Stimulated activated CD4-positive, alpha-beta T cell treated with anti-CD3 and anti-CD28 coated beads, TNF-alpha, amount 100 ng/mL, for 1 hour (primary cell): ENCODE measurements around the gene FBXO5.
"Not testable (repeated sequence)": the region's sequence is repeated elsewhere in the genome, so short reads cannot be mapped to it uniquely, and the experiment has no call there.

Experiments used
- DNase-seq, 3 donors: peaks; one replicate each; pipeline ENCODE4 v3.0.0-alpha.2; 2020; ENCODE audit warnings: low read depth in 3 of 3, low spot score in 1 of 3

The FBXO5 gene

GRCh38 chr6:152982904-152983636 is at the start of gene FBXO5:
FBXO5 (minus strand) TSS chr6:152983041; CDS start chr6:152982959, 82 bp downstream.
- peak; percentile 90 to 95 (median 94) for DNase-seq

GRCh38 chr6:153032255-153032882 is 49.5 kb upstream of the FBXO5 start:
- DNase-seq = no peak

- DNase-seq = no peak
Measured at GRCh38 chr6:153031335-153031955, 48.6 kb upstream of the FBXO5 start.

- no peak for DNase-seq
Measured at GRCh38 chr6:153028963-153029362, 46.1 kb upstream of the FBXO5 start.

GRCh38 chr6:153028286-153028685 is 45.4 kb upstream of the FBXO5 start:
- no peak for DNase-seq

- no peak for DNase-seq
Measured at GRCh38 chr6:153027480-153027879, 44.6 kb upstream of the FBXO5 start.

GRCh38 chr6:153024709-153025017 is 41.8 kb upstream of the FBXO5 start:
- no peak for DNase-seq

- peak in 2 of 3 donors; percentile 4 to 10 for DNase-seq
Measured at GRCh38 chr6:153023977-153024708, 41.3 kb upstream of the FBXO5 start.

- no peak for DNase-seq
Measured at GRCh38 chr6:153018355-153018754, 35.5 kb upstream of the FBXO5 start.

GRCh38 chr6:153016846-153017245 is 34.0 kb upstream of the FBXO5 start:
- no peak for DNase-seq

GRCh38 chr6:153015094-153015640 is 32.3 kb upstream of the FBXO5 start:
- DNase-seq = no peak

GRCh38 chr6:153013438-153013837 is 30.6 kb upstream of the FBXO5 start:
- DNase-seq = no peak

- no peak for DNase-seq
Measured at GRCh38 chr6:153012856-153013255, 30.0 kb upstream of the FBXO5 start.

- DNase-seq = no peak
Measured at GRCh38 chr6:153003366-153003690, 20.5 kb upstream of the FBXO5 start.

- peak; percentile 56 to 73 (median 58) for DNase-seq
Measured at GRCh38 chr6:153002613-153003365, 19.9 kb upstream of the FBXO5 start, which contains the start of gene MTRF1L. MTRF1L (minus strand) TSS chr6:153002709; CDS start chr6:153002685, 24 bp downstream.

- no peak for DNase-seq
Measured at GRCh38 chr6:153001767-153002612, 19.1 kb upstream of the FBXO5 start.

GRCh38 chr6:153000790-153001189 is 17.9 kb upstream of the FBXO5 start:
- DNase-seq = not testable (repeated sequence)

- no peak for DNase-seq
Measured at GRCh38 chr6:153000243-153000642, 17.4 kb upstream of the FBXO5 start.

- DNase-seq = not testable (repeated sequence)
Measured at GRCh38 chr6:152999538-152999937, 16.7 kb upstream of the FBXO5 start.

GRCh38 chr6:152993847-152994246 is 11.0 kb upstream of the FBXO5 start:
- no peak for DNase-seq
